Germinal center (tissue), 1 donor: ENCODE data around the gene ZSCAN20.

ENCODE experiments used
- DNase-seq: peaks from one replicate; pipeline ENCODE4 v3.0.0; 2012; ENCODE audit warnings: mixed read lengths, low spot score

ZSCAN20 gene

GRCh38 chr1:33535334-33535733 lies 62.9 kb downstream of the ZSCAN20 start:
- no peak for DNase-seq

- no peak for DNase-seq
Measured at GRCh38 chr1:33537885-33538284, 65.4 kb downstream of the ZSCAN20 start.

GRCh38 chr1:33541966-33542365 lies 69.5 kb downstream of the ZSCAN20 start:
- DNase-seq, result no peak
